GM12878 (cell line): ENCODE measurements around the gene MED13L. TPM values are rescaled to one million over a fixed set of nuclear protein-coding genes. Genes with fewer than 3 reads are reported as not detected.

Source experiments
- ATAC-seq: fragments of 200-7000 bp; cut with Tn5 transposase; 3 replicates; pipeline ENCODE4 v1.9.1; 2020; ENCODE audit warnings: mild to moderate bottlenecking, moderate library complexity
- BruUV-seq: library from RNA; stranded (reverse); fragments of 400-500 nt; replicated peaks from 2 replicates; lab custom pipeline; 2021; lab: Mats Ljungman, UMichigan
- CTCF ChIA-PET: fragments of 300-600 bp; sonication (Branson Sonifier 250); formaldehyde crosslinking; extraction: SDS; loops from one replicate; lab custom pipeline; 2021; ENCODE audit warnings: inconsistent platforms; lab: Yijun Ruan, JAX
- POLR2A ChIA-PET: fragments of 350-600 bp; formaldehyde crosslinking; extraction: SDS; loops from one replicate; lab custom pipeline; 2021; ENCODE audit warnings: inconsistent platforms; lab: Charles Lee
- RAD21 ChIA-PET: fragments of 300-600 bp; sonication (Branson Sonifier 250); formaldehyde crosslinking; loops from one replicate; lab custom pipeline; 2023; ENCODE audit warnings: antibody characterized with exemption; ENCODE audit not compliant: unreplicated experiment; lab: Charles Lee
- SMC1A ChIA-PET: fragments of 300-600 bp; sonication (Branson Sonifier 250); formaldehyde crosslinking; loops from one replicate; lab custom pipeline; 2023; ENCODE audit not compliant: unreplicated experiment, uncharacterized antibody; lab: Charles Lee
- DNase-seq: peaks from one replicate; pipeline ENCODE4 v3.0.0-alpha.2; 2011; ENCODE audit warnings: low read depth, low spot score
- FAIRE-seq: peaks from 3 replicates; lab custom pipeline; 2011; peaks lifted over from hg19 to GRCh38; lab: Jason Lieb, UNC
- H2AFZ ChIP-seq: 2 replicates; pipeline ENCODE4 v1.6.0; 2011; ENCODE audit warnings: low read depth, low read length, control low read depth; ENCODE audit not compliant: control insufficient read depth
- H3K27ac ChIP-seq: 2 replicates; pipeline ENCODE4 v1.5.1; 2011; ENCODE audit warnings: control low read depth; ENCODE audit not compliant: control insufficient read depth, insufficient read depth
- H3K27me3 ChIP-seq, 2 experiments: replicated peaks in 1 of 2; 2 replicates each; pipeline versions ENCODE4 v1.6.0 to v1.6.1; 2011; ENCODE audit warnings: low read length in 1 of 2; ENCODE audit not compliant: control insufficient read depth in 2 of 2, insufficient read depth in 2 of 2
- H3K36me3 ChIP-seq, 2 experiments: 2 replicates each; pipeline ENCODE4 v1.5.1; 2011; ENCODE audit warnings: low read length in 1 of 2; ENCODE audit not compliant: control insufficient read depth in 2 of 2, insufficient read depth in 2 of 2
- H3K4me1 ChIP-seq: 2 replicates; pipeline ENCODE4 v1.6.1; 2011; ENCODE audit warnings: mild to moderate bottlenecking, low read length, moderate library complexity, mixed read lengths; ENCODE audit not compliant: control insufficient read depth, insufficient read depth
- H3K4me2 ChIP-seq: 2 replicates; pipeline ENCODE4 v1.6.0; 2011; ENCODE audit warnings: control low read depth; ENCODE audit not compliant: control insufficient read depth, insufficient read depth
- H3K4me3 ChIP-seq: fragments of 200-600 bp; sonication (generic); 2 replicates; pipeline ENCODE4 v1.5.1; 2016
- H3K79me2 ChIP-seq: 2 replicates; pipeline ENCODE4 v1.6.0; 2011; ENCODE audit warnings: low read length; ENCODE audit not compliant: control insufficient read depth, insufficient read depth
- H3K9ac ChIP-seq: 2 replicates; pipeline ENCODE4 v1.8.0; 2011; ENCODE audit warnings: low read length, control low read depth, mixed read lengths; ENCODE audit not compliant: control insufficient read depth, insufficient read depth
- H3K9me3 ChIP-seq: replicated peaks from 3 replicates; pipeline ENCODE4 v1.5.1; 2011; ENCODE audit warnings: mild to moderate bottlenecking, low read length; ENCODE audit not compliant: control insufficient read depth, insufficient read depth
- H4K20me1 ChIP-seq: 2 replicates; pipeline ENCODE4 v1.6.0; 2011; ENCODE audit not compliant: control insufficient read depth, insufficient read depth
- BMI1 ChIP-seq: fragments of 450-650 bp; IDR thresholded peaks from 2 replicates; pipeline ENCODE4 v1.6.1; 2016; ENCODE audit warnings: mild to moderate bottlenecking, moderate library complexity, borderline replicate concordance
- CEBPZ ChIP-seq: fragments of 150-350 bp; IDR thresholded peaks from 2 replicates; pipeline ENCODE4 v1.6.1; 2016; ENCODE audit warnings: low read depth, low read length
- CREM ChIP-seq: IDR thresholded peaks from 2 replicates; pipeline ENCODE4 v1.6.1; 2014; ENCODE audit warnings: antibody characterized with exemption, low read depth
- ETV6 ChIP-seq, 2 experiments: fragments of 450-650 bp in 1 of 2; IDR thresholded peaks in 1 of 2; conservative IDR thresholded peaks in 1 of 2; 2 replicates each; pipeline ENCODE4 v1.6.1; 2014; ENCODE audit warnings: antibody characterized with exemption in 1 of 2, borderline replicate concordance in 1 of 2, low read depth in 1 of 2, mild to moderate bottlenecking in 1 of 2, moderate library complexity in 1 of 2
- PRDM15 ChIP-seq: fragments of 450-650 bp; formaldehyde crosslinking; IDR thresholded peaks from 2 replicates; pipeline ENCODE4 v1.4.0; 2020; ENCODE audit warnings: mild to moderate bottlenecking, moderate library complexity
- SMC3 ChIP-seq: IDR thresholded peaks from 2 replicates; pipeline ENCODE4 v1.6.1; 2011; ENCODE audit warnings: low read length, improper control_type of control experiment, borderline replicate concordance
- SUZ12 ChIP-seq: fragments of 200-600 bp; sonication (generic); IDR thresholded peaks from one replicate; pipeline ENCODE4 v1.6.1; 2018; ENCODE audit warnings: antibody characterized with exemption, mild to moderate bottlenecking; ENCODE audit not compliant: unreplicated experiment
- ZNF274 ChIP-seq: IDR thresholded peaks from one replicate; pipeline ENCODE4 v1.8.0; 2011; ENCODE audit not compliant: insufficient read length, insufficient read depth
- ZNF622 ChIP-seq: fragments of 450-650 bp; IDR thresholded peaks from 2 replicates; pipeline ENCODE4 v1.6.1; 2017; ENCODE audit warnings: mild to moderate bottlenecking, inconsistent platforms
- WGBS: methylation state at CpG from one replicate; pipeline ENCODE4 v1.1.6; 2016; ENCODE audit warnings: low lambda C conversion rate; ENCODE audit not compliant: insufficient replicate concordance, insufficient coverage; ENCODE audit errors: missing lambda C conversion rate; 5-methylcytosine and 5-hydroxymethylcytosine counted together
- in situ Hi-C: fragments of 300-500 bp; cut with MboI; formaldehyde crosslinking; loops from 9 replicates; pipeline ENCODE4 v1.14.3; 2018; ENCODE audit warnings: mixed read lengths
- intact Hi-C: fragments of 100-400 bp; cut with micrococcal nuclease; formaldehyde crosslinking; loops from one replicate; pipeline ENCODE4 v1.14.2; 2022; ENCODE audit not compliant: unreplicated experiment
- polyA plus RNA-seq, 11 experiments: library from polyadenylated mRNA; depleted of rRNA in 4 of 11; unstranded in 6 of 11; stranded (reverse) in 5 of 11; fragments of >200 nt; fragmentation: Nextera tagmentation in 4 of 11; fragmentation: Illumina TruSeq in 1 of 11; extraction: Ambion mirVana in 4 of 11; extraction: Trizol in 1 of 11; gene quantifications; 1 replicate in 1 of 11; 2 replicates in 10 of 11; pipeline versions ENCODE4 v1.2.1 to v1.2.3, GENCODE V29; 2011 to 2016; ENCODE audit warnings: inconsistent platforms in 2 of 11, missing spikeins in 2 of 11, low read depth in 1 of 11
- total RNA-seq, 4 experiments: library from RNA; depleted of rRNA in 3 of 4; stranded (reverse); fragments of >200 nt in 3 of 4; fragmentation: Illumina TruSeq in 1 of 4; extraction: Trizol in 1 of 4; gene quantifications; 2 replicates each; pipeline versions ENCODE4 v1.2.1 to v1.2.3, GENCODE V29; 2013 to 2021
- TF ChIP-seq, protein P1 (sequence below): fragments of 450-650 bp; IDR thresholded peaks from 2 replicates; pipeline ENCODE4 v1.6.1; 2018; ENCODE audit warnings: mild to moderate bottlenecking, low read depth, moderate library complexity; ENCODE audit not compliant: partially characterized antibody

MED13L gene
- total and polyA plus RNA-seq, 10 of the 15 experiments (the other 5 are each of a cell fraction or from before 2014, with no cell fraction given): 3.7 to 30.1 (median 9.1) TPM

DNA sequence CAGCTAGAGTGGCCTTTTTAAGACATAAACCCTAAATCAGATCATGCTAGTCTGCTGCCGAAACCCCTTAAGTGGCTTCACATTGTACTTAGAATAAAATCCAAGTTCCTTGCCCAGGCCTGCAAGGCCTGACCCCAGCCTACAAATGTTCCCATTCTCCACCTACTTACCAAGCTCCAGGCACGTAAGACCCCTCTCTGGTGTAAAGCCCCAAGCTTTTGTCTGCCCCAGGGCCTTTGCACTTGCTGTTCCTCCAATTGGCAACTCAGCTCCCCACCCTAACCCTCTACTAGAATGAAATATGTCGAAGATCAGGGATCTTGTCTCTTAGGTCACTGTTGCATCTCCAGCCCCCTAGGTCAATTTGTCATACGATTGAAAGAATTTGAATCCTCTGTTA, 27.1 kb upstream of the MED13L start (continued):
- TF ChIP-seq, protein P1, sequence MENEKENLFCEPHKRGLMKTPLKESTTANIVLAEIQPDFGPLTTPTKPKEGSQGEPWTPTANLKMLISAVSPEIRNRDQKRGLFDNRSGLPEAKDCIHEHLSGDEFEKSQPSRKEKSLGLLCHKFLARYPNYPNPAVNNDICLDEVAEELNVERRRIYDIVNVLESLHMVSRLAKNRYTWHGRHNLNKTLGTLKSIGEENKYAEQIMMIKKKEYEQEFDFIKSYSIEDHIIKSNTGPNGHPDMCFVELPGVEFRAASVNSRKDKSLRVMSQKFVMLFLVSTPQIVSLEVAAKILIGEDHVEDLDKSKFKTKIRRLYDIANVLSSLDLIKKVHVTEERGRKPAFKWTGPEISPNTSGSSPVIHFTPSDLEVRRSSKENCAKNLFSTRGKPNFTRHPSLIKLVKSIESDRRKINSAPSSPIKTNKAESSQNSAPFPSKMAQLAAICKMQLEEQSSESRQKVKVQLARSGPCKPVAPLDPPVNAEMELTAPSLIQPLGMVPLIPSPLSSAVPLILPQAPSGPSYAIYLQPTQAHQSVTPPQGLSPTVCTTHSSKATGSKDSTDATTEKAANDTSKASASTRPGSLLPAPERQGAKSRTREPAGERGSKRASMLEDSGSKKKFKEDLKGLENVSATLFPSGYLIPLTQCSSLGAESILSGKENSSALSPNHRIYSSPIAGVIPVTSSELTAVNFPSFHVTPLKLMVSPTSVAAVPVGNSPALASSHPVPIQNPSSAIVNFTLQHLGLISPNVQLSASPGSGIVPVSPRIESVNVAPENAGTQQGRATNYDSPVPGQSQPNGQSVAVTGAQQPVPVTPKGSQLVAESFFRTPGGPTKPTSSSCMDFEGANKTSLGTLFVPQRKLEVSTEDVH: no peak
- TF ChIP-seq CEBPZ: no peak
- no peak for TF ChIP-seq ETV6 (conservative IDR thresholded peaks at IDR 0.05 in 1 of 2, IDR thresholded peaks at IDR 0.05 in 1 of 2; ENCODE audit: borderline replicate concordance in 1 of 2, low read depth in 1 of 2)

- in situ Hi-C loops (no loop called here), intact Hi-C loops (no loop called here)
- BruUV-seq: no TSS peak
- DNase-seq: no peak
- ChIA-PET SMC1A (no interaction called here), CTCF (no interaction called here), RAD21 (no interaction called here), POLR2A (no interaction called here)
- no peaks in the 10 kb centered on the region for H4K20me1 ChIP-seq
- no peak for ATAC-seq
- H3K4me2 ChIP-seq: no peak overlapping the region
- H3K4me1 ChIP-seq: no peaks in the 10 kb centered on the region
- no peak overlapping the region for H3K4me3 ChIP-seq
- WGBS: 17% methylated on average over 2 of the region's 2 CpGs
- H3K9me3 ChIP-seq: no peaks in the 10 kb centered on the region; the same call in 2 of the 3 replicates
- H3K36me3 ChIP-seq: no peaks in the 10 kb centered on the region
- no peak overlapping the region for H3K9ac ChIP-seq
- H3K27me3 ChIP-seq: peaks cover 2 to 5% of the 10 kb centered on the region in 2 experiments; a peak in 3 of 4 replicates
- no peak overlapping the region for H2AFZ ChIP-seq
- no peaks in the 10 kb centered on the region for H3K79me2 ChIP-seq
- no peak for FAIRE-seq
- no peak overlapping the region for H3K27ac ChIP-seq
- TF ChIP-seq CREM (no peak), ZNF622 (no peak), SMC3 (no peak), PRDM15 (CRISPR knock-in tag) (no peak), ZNF274 (no peak), BMI1 (no peak), SUZ12 (no peak)
These were observed 26.4 kb upstream of the MED13L start for GRCh38 chr12:116303929-116304328.
